Central memory CD8-positive, alpha-beta T cell (primary cell): Measurements from ENCODE around the gene CLEC16A.
"Not testable (repeated sequence)": the region's sequence is repeated elsewhere in the genome, so short reads cannot be mapped to it uniquely, and the experiment has no call there.

Experiments used
- ATAC-seq: fragments of 150-1000 bp; cut with Tn5 transposase; replicated peaks from 2 replicates; pipeline ENCODE4 v1.10.0; 2022; ENCODE audit warnings: mild to moderate bottlenecking, moderate FRiP score, moderate number of reproducible peaks; ENCODE audit not compliant: poor library complexity, severe bottlenecking; ENCODE audit errors: extremely low read depth
- DNase-seq, 2 donors: peaks; one replicate each; pipeline ENCODE4 v3.0.0; 2021; ENCODE audit warnings: low spot score in 2 of 2
- H3K27ac Mint-ChIP-seq: one replicate; pipeline ENCODE4 v1.8.0; 2022; ENCODE audit warnings: low read depth, mild to moderate bottlenecking, moderate library complexity, mixed read lengths
- H3K27me3 Mint-ChIP-seq: one replicate; pipeline ENCODE4 v1.8.0; 2022; ENCODE audit warnings: mixed read lengths
- H3K36me3 Mint-ChIP-seq: one replicate; pipeline ENCODE4 v1.8.0; 2022; ENCODE audit warnings: mild to moderate bottlenecking, moderate library complexity, mixed read lengths; ENCODE audit not compliant: insufficient read depth
- H3K4me1 Mint-ChIP-seq: one replicate; pipeline ENCODE4 v1.8.0; 2022; ENCODE audit warnings: mixed read lengths
- H3K4me3 Mint-ChIP-seq: one replicate; pipeline ENCODE4 v1.8.0; 2022; ENCODE audit warnings: mild to moderate bottlenecking, moderate library complexity, mixed read lengths
- H3K9me3 Mint-ChIP-seq: one replicate; pipeline ENCODE4 v1.8.0; 2022; ENCODE audit warnings: mixed read lengths

Gene CLEC16A

GRCh38 chr16:11097787-11098167, 153.4 kb downstream of the CLEC16A start:
- H3K27me3 Mint-ChIP-seq = no peaks in the 10 kb centered on the region
- H3K36me3 Mint-ChIP-seq = peaks cover 4% of the 10 kb centered on the region
- no peak for DNase-seq
- no peak overlapping the region for H3K4me3 Mint-ChIP-seq
- H3K27ac Mint-ChIP-seq = no peak overlapping the region
- H3K9me3 Mint-ChIP-seq = no peaks in the 10 kb centered on the region
- peaks cover 34% of the 10 kb centered on the region for H3K4me1 Mint-ChIP-seq
- no peak for ATAC-seq

- Mint-ChIP-seq H3K9me3 (no peaks in the 10 kb centered on the region), H3K27me3 (no peaks in the 10 kb centered on the region), H3K4me1 (peaks cover 30% of the 10 kb centered on the region), H3K36me3 (peaks cover 2% of the 10 kb centered on the region), H3K4me3 (no peak overlapping the region), H3K27ac (no peak overlapping the region)
- ATAC-seq (no peak), DNase-seq (no peak)
Observed at GRCh38 chr16:11098601-11099390, 154.4 kb downstream of the CLEC16A start.

- Mint-ChIP-seq H3K27me3 (no peaks in the 10 kb centered on the region), H3K36me3 (peaks cover 3% of the 10 kb centered on the region), H3K4me1 (peaks cover 31% of the 10 kb centered on the region), H3K4me3 (no peak overlapping the region), H3K9me3 (no peaks in the 10 kb centered on the region), H3K27ac (peak overlapping the region; percentile 16)
- no peak for ATAC-seq
- no peak for DNase-seq
Observed at GRCh38 chr16:11099672-11100205, 155.4 kb downstream of the CLEC16A start.

GRCh38 chr16:11100239-11100750, 155.9 kb downstream of the CLEC16A start:
- no peak overlapping the region for H3K4me3 Mint-ChIP-seq
- peaks cover 32% of the 10 kb centered on the region for H3K4me1 Mint-ChIP-seq
- ATAC-seq (no peak), DNase-seq (no peak)
- no peaks in the 10 kb centered on the region for H3K9me3 Mint-ChIP-seq
- peak overlapping the region; percentile 16 for H3K27ac Mint-ChIP-seq
- peaks cover 5% of the 10 kb centered on the region for H3K36me3 Mint-ChIP-seq
- H3K27me3 Mint-ChIP-seq = no peaks in the 10 kb centered on the region

- H3K4me1 Mint-ChIP-seq = peaks cover 37% of the 10 kb centered on the region
- no peaks in the 10 kb centered on the region for H3K9me3 Mint-ChIP-seq
- H3K4me3 Mint-ChIP-seq = no peak overlapping the region
- DNase-seq (no peak), ATAC-seq (no peak)
- no peak overlapping the region for H3K27ac Mint-ChIP-seq
- no peaks in the 10 kb centered on the region for H3K27me3 Mint-ChIP-seq
- peaks cover 5% of the 10 kb centered on the region for H3K36me3 Mint-ChIP-seq
Observed at GRCh38 chr16:11101283-11101682, 156.9 kb downstream of the CLEC16A start.

DNA sequence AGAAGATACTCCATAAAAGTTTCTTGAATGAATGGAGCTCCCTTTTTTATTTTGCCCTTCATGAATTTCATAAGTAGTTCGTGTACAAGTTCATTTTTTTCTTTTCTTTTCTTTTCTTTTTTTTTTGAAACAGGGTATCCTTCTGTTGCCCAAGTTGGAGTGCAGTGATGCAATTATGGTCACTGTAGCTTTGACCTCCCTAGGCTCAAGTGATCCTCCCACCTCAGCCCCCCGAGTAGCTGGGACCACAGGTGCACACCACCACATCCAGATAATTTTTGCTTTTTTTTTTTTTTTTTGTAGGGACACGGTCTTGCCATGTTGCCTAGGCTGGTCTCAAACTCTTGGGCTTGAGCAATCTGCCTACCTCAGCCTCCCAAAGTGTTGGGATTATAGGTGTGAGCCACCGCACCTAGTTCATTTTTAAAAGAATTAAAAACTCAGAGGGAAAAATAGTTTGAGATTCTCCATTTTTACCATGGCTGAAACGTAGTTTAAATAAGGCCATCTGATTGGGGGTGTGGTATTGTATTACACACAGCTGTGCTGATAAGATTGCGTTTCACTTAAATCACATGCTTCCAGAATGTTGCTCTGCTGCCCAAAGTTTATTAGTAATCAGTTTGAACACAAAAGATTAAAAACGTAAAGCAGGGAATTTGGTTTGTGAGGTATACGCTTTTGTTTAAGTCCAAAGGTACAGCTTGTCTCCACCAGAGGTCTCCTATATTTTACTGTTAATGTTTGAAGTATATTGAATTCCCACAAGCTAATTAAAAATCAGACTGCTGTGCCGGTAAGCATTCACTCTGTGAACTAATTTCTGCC, 157.5 kb downstream of the CLEC16A start:
- Mint-ChIP-seq H3K4me3 (no peak overlapping the region), H3K4me1 (peaks cover 37% of the 10 kb centered on the region), H3K9me3 (no peaks in the 10 kb centered on the region), H3K27me3 (no peaks in the 10 kb centered on the region), H3K27ac (no peak overlapping the region), H3K36me3 (peaks cover 5% of the 10 kb centered on the region)
- DNase-seq = no peak
- no peak for ATAC-seq

DNA sequence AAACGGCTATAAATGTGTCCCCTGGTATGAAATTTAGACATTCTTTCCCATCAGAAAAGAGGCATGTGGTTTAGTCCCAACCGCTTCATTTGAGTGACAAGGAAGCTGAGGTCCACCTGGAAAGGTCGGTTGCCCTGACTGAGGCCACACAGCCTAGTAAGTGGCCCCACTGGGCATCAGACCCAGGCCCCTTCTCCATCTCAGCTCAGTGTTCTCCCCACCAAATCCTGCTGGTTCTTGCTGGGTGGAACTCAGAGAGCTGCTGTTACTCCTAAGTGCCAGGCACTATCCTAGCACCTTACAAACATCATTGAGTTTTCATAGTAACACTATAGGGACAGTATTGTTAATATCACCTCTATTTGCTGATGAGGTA, 158.1 kb downstream of the CLEC16A start:
- Mint-ChIP-seq H3K9me3 (no peaks in the 10 kb centered on the region), H3K27ac (peak overlapping the region; percentile 8), H3K4me3 (no peak overlapping the region), H3K4me1 (peaks cover 37% of the 10 kb centered on the region), H3K27me3 (no peaks in the 10 kb centered on the region), H3K36me3 (peaks cover 5% of the 10 kb centered on the region)
- DNase-seq (no peak), ATAC-seq (no peak)

GRCh38 chr16:11103301-11103700, 158.9 kb downstream of the CLEC16A start:
- H3K27ac Mint-ChIP-seq, H3K4me3 Mint-ChIP-seq, H3K36me3 Mint-ChIP-seq, H3K9me3 Mint-ChIP-seq, DNase-seq, ATAC-seq, H3K27me3 Mint-ChIP-seq: not testable (repeated sequence)
- peaks cover 37% of the 10 kb centered on the region for H3K4me1 Mint-ChIP-seq

- Mint-ChIP-seq H3K27ac (no peak overlapping the region), H3K36me3 (peaks cover 5% of the 10 kb centered on the region), H3K4me1 (peaks cover 37% of the 10 kb centered on the region), H3K4me3 (no peak overlapping the region), H3K27me3 (no peaks in the 10 kb centered on the region), H3K9me3 (no peaks in the 10 kb centered on the region)
- no peak for DNase-seq
- no peak for ATAC-seq
Observed at GRCh38 chr16:11104168-11105037, 160.0 kb downstream of the CLEC16A start.

DNA sequence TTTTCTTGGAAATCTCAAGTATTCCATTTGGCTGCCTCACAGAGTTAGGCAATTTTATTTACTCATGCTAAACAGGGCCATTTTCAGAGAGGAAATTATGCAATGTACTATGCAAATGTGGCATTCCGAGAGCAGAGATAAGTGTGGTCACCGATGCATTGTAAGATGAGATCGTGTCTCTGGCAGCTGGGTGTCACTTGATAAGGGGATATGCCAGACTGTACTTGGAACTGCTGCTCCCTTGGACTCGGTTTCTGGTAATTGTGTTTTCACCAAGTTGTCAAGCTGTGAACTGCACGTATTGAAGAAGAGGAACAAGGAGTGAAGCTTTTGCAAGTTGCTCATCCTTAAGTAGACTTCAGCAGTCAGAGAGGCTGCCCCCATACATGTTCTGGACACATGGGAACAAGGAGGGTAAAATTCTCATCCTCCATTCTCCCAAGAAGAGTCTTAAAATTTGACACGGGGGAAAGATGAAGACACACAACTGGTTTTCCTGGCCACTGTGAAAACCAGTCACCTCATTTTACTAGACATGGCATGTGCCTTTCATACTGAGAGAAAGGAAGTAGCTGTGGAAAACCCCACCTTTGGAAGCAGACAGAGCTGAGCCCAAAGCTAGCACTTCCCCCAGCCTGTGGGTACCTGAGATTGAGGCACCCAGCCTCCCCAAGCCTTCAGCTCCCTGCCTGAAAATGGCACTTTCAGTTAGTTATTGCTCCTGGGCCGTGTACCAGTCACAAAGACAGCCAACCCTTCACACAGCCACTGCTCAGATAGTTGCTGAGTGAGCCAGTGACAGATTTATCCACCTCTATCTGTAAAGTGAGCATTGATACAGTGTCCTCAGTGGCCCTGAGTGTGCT, 160.9 kb downstream of the CLEC16A start:
- H3K4me3 Mint-ChIP-seq = no peak overlapping the region
- ATAC-seq = peak; percentile 60
- H3K36me3 Mint-ChIP-seq = peaks cover 5% of the 10 kb centered on the region
- H3K9me3 Mint-ChIP-seq = no peaks in the 10 kb centered on the region
- DNase-seq = no peak
- H3K27ac Mint-ChIP-seq = no peak overlapping the region
- peaks cover 28% of the 10 kb centered on the region for H3K4me1 Mint-ChIP-seq
- no peaks in the 10 kb centered on the region for H3K27me3 Mint-ChIP-seq

- Mint-ChIP-seq H3K27ac (no peak overlapping the region), H3K27me3 (no peaks in the 10 kb centered on the region), H3K9me3 (no peaks in the 10 kb centered on the region), H3K4me1 (peaks cover 26% of the 10 kb centered on the region), H3K36me3 (peaks cover 5% of the 10 kb centered on the region), H3K4me3 (no peak overlapping the region)
- DNase-seq = no peak
- no peak for ATAC-seq
Observed at GRCh38 chr16:11106726-11107125, 162.4 kb downstream of the CLEC16A start.
